ENCODE measurements around the gene MAP7D2.

DNA sequence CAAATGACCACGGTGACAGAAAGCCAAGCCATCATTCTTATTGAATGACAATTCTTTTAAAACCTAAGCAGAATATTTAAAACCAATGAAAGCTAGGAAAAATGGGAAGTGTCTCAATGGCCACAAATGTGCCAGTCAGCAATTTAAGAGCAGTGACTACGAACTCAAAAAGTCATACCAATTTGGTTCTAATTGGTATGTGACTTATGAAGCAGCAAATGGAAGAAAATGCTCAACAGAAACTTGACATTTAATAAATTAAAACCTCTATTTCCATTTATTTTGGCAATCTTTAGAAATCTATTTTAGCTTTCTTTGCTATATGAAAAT lies 100.1 kb downstream of the MAP7D2 start:
- TF ChIP-seq ARNT2 (CRISPR knock-in tag; IDR thresholded peaks at IDR 0.05; ENCODE audit: low read depth) (no peak), POLR2A (IDR thresholded peaks at IDR 0.05; ENCODE audit: insufficient read depth in 1 of 2, low read depth in 2 of 2, low read length in 2 of 2) (no peak), JUND (CRISPR knock-in tag; IDR thresholded peaks at IDR 0.05) (no peak), ZNF510 (CRISPR knock-in tag; IDR thresholded peaks at IDR 0.05; ENCODE audit: low read depth) (no peak), NFIC (IDR thresholded peaks at IDR 0.05; ENCODE audit: low read length) (no peak), DPF2 (CRISPR knock-in tag; IDR thresholded peaks at IDR 0.05; ENCODE audit: borderline replicate concordance, low read depth) (no peak), EP300 (IDR thresholded peaks at IDR 0.05; ENCODE audit: low read depth in 2 of 2, low read length in 2 of 2) (no peak), EP300 (CRISPR knock-in tag; IDR thresholded peaks at IDR 0.05; ENCODE audit: borderline replicate concordance) (no peak), ZNF644 (CRISPR knock-in tag; IDR thresholded peaks at IDR 0.05; ENCODE audit: low read depth) (no peak)
- TF ChIP-seq, protein P1, sequence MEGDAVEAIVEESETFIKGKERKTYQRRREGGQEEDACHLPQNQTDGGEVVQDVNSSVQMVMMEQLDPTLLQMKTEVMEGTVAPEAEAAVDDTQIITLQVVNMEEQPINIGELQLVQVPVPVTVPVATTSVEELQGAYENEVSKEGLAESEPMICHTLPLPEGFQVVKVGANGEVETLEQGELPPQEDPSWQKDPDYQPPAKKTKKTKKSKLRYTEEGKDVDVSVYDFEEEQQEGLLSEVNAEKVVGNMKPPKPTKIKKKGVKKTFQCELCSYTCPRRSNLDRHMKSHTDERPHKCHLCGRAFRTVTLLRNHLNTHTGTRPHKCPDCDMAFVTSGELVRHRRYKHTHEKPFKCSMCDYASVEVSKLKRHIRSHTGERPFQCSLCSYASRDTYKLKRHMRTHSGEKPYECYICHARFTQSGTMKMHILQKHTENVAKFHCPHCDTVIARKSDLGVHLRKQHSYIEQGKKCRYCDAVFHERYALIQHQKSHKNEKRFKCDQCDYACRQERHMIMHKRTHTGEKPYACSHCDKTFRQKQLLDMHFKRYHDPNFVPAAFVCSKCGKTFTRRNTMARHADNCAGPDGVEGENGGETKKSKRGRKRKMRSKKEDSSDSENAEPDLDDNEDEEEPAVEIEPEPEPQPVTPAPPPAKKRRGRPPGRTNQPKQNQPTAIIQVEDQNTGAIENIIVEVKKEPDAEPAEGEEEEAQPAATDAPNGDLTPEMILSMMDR (CRISPR knock-in tag; IDR thresholded peaks at IDR 0.05) = no peak
- TF ChIP-seq, protein P2, sequence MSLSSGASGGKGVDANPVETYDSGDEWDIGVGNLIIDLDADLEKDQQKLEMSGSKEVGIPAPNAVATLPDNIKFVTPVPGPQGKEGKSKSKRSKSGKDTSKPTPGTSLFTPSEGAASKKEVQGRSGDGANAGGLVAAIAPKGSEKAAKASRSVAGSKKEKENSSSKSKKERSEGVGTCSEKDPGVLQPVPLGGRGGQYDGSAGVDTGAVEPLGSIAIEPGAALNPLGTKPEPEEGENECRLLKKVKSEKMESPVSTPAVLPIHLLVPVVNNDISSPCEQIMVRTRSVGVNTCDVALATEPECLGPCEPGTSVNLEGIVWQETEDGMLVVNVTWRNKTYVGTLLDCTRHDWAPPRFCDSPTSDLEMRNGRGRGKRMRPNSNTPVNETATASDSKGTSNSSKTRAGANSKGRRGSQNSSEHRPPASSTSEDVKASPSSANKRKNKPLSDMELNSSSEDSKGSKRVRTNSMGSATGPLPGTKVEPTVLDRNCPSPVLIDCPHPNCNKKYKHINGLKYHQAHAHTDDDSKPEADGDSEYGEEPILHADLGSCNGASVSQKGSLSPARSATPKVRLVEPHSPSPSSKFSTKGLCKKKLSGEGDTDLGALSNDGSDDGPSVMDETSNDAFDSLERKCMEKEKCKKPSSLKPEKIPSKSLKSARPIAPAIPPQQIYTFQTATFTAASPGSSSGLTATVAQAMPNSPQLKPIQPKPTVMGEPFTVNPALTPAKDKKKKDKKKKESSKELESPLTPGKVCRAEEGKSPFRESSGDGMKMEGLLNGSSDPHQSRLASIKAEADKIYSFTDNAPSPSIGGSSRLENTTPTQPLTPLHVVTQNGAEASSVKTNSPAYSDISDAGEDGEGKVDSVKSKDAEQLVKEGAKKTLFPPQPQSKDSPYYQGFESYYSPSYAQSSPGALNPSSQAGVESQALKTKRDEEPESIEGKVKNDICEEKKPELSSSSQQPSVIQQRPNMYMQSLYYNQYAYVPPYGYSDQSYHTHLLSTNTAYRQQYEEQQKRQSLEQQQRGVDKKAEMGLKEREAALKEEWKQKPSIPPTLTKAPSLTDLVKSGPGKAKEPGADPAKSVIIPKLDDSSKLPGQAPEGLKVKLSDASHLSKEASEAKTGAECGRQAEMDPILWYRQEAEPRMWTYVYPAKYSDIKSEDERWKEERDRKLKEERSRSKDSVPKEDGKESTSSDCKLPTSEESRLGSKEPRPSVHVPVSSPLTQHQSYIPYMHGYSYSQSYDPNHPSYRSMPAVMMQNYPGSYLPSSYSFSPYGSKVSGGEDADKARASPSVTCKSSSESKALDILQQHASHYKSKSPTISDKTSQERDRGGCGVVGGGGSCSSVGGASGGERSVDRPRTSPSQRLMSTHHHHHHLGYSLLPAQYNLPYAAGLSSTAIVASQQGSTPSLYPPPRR (CRISPR knock-in tag; IDR thresholded peaks at IDR 0.05; ENCODE audit: borderline replicate concordance) = no peak

All from HepG2 (cell line).